ENCODE measurements around the gene NOL12. TPM values are rescaled to one million over a fixed set of nuclear protein-coding genes. Genes with fewer than 3 reads are reported as not detected.
A peak's percentile ranks its signal among the peaks of the same experiment; 100 is the strongest.

NOL12 gene
- total RNA-seq, 2 donors from 2014 or later: 17.8 to 24.7 TPM

DNA sequence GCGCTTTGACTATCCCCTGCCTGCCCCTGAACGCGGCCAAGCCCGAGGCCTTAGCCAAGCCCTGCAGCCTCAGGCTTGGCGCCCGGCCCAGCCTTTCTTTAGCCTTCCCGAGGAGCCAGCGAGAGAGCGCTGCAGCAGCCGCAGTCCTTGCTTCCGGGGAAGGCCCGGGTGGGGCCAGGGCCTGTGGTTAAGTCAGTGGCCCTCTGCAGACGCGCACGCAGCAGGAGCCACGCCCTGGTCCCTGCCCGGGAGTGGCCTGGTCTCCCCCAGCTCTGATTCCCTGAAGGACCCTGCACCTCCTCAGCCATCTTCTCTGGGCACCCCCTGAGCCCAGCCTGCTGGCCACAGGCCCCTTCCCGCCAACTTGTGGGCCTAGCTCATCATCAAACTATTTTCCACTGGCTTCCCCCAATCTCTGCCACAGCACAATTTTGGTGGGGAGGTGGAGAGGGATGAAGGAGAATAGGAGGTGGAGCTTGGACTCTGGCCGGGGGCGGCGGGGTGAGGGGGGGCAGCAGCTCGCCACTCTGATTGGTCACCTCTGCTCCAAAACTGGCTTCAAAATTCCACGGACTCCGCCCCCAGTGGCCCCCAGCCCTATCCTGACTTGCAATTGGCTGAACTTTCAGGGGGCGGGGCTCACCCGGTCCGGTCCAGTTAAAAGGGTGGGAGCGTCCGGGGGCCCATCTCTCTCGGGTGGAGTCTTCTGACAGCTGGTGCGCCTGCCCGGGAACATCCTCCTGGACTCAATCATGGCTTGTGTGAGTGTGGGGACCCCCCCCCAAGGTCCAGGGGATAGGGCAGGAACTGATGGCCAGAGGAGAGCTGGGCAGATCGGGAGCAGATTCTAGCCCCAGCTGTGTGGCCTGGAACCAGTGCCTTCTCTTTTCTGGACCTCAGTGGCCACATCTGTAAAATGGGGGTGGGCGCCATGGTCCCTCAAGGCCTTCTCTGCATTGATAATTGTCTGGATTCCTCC, 10.9 kb upstream of the NOL12 start, which contains the start of gene LGALS1:
Gene LGALS1, plus strand, starts transcription at position 686 of the 979 bp plus-strand sequence. Its CDS starts 67 bp downstream, at position 753.
- H3K36me3 ChIP-seq: peaks cover 21% of the 10 kb centered on the region
- DNase-seq (ENCODE audit: low spot score): peak; percentile 98
- peak within 1 kb of the TSS; percentile 93 to 94 for H3K27ac ChIP-seq
- H3K4me1 ChIP-seq: peaks cover 0 to 47% of the 10 kb centered on the region in 2 donors
- no peaks in the 10 kb centered on the region for H3K9me3 ChIP-seq
- TF ChIP-seq, protein P1, sequence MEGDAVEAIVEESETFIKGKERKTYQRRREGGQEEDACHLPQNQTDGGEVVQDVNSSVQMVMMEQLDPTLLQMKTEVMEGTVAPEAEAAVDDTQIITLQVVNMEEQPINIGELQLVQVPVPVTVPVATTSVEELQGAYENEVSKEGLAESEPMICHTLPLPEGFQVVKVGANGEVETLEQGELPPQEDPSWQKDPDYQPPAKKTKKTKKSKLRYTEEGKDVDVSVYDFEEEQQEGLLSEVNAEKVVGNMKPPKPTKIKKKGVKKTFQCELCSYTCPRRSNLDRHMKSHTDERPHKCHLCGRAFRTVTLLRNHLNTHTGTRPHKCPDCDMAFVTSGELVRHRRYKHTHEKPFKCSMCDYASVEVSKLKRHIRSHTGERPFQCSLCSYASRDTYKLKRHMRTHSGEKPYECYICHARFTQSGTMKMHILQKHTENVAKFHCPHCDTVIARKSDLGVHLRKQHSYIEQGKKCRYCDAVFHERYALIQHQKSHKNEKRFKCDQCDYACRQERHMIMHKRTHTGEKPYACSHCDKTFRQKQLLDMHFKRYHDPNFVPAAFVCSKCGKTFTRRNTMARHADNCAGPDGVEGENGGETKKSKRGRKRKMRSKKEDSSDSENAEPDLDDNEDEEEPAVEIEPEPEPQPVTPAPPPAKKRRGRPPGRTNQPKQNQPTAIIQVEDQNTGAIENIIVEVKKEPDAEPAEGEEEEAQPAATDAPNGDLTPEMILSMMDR (IDR thresholded peaks at IDR 0.05): peak in 1 of 2 donors; percentile 60
- no peaks in the 10 kb centered on the region for H3K27me3 ChIP-seq
- H3K4me3 ChIP-seq: peak within 1 kb of the TSS; percentile 47 to 67

DNA sequence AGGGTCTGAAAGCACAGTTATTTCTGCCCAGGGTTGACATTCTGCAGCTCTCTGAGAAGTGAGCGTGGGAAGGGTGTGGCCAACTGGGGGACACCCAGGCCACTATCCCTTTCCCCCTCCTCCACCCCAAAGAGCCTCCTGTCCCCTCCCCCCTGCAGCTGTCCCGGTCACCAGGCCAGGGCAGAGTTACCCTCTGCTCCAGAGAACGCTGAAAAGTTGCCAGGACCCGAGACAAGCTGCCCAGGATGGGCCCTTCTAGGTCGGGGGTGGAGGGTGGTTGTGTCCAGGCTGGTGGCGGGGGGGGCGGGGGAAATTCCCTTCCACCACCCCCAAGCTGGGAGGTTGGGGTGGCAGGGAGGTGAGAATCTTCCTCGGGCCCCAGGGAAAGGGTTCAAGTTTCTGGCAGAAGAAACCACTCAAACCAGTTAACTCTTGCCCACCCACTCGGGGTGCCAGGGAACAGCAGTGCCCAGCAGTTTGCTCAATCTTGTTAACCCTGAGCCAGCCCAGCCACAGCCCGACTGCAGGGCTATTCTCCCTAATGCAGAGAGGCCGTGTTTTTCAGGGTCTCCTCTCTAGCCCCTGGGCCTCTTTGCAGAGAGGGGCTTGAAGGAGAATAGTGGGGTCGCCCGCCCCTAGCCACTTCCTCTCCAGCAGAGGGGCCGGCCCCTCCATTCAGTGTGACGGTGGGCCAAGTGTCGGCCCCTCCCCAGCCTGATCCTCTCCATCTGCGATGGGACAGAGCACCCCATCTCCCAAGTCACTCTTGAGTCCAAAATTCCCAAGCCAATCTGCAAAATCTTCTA, 10.0 kb upstream of the NOL12 start:
- peak overlapping the region; percentile 93 to 94 for H3K27ac ChIP-seq
- TF ChIP-seq, protein P1 (IDR thresholded peaks at IDR 0.05): no peak
- peak overlapping the region; percentile 47 to 67 for H3K4me3 ChIP-seq
- H3K9me3 ChIP-seq: no peaks in the 10 kb centered on the region
- no peaks in the 10 kb centered on the region for H3K27me3 ChIP-seq
- H3K4me1 ChIP-seq: peaks cover 0 to 50% of the 10 kb centered on the region in 2 donors
- peaks cover 21% of the 10 kb centered on the region for H3K36me3 ChIP-seq
- DNase-seq (ENCODE audit: low spot score): no peak

DNA sequence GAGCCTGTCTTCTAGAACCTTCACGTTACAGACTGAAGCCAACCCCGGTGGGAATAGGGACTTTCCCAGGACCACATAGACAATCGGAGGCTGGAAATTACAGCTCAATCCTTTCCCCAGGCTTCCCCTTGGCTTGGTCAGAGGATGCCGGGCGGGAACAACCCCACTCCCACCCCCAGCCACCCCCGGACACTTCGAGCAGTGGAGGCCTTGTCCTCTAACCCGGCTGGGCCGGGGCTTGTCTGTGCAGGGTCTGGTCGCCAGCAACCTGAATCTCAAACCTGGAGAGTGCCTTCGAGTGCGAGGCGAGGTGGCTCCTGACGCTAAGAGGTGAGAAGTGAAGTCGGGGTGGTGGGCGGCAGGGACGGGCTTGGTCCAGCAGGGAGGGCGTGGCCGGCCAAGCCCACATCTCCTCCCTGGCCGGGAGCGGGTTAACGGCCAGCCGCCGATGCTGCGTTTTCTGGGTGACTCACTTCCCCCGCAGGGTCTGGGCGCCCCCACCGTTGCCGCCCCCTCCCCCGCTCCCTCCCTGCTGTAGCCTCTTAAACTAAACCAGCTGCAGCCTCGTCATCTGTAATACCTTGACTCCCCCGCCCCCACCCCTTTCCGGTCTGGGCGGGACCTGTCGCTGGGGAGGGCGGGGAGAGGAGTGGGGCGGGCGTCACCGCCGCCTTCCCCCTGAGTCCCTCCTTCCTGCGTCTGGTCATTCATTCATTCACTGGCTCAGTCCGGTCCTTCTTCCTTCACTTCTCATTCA, 9.2 kb upstream of the NOL12 start:
- H3K4me1 ChIP-seq: peaks cover 0 to 57% of the 10 kb centered on the region in 2 donors
- DNase-seq (ENCODE audit: low spot score): peak; percentile 92
- H3K27ac ChIP-seq: peak overlapping the region; percentile 93 to 94
- TF ChIP-seq, protein P1 (IDR thresholded peaks at IDR 0.05): no peak
- H3K36me3 ChIP-seq: peaks cover 21% of the 10 kb centered on the region
- no peaks in the 10 kb centered on the region for H3K27me3 ChIP-seq
- H3K4me3 ChIP-seq: peak overlapping the region; percentile 47 to 67
- H3K9me3 ChIP-seq: no peaks in the 10 kb centered on the region

DNA sequence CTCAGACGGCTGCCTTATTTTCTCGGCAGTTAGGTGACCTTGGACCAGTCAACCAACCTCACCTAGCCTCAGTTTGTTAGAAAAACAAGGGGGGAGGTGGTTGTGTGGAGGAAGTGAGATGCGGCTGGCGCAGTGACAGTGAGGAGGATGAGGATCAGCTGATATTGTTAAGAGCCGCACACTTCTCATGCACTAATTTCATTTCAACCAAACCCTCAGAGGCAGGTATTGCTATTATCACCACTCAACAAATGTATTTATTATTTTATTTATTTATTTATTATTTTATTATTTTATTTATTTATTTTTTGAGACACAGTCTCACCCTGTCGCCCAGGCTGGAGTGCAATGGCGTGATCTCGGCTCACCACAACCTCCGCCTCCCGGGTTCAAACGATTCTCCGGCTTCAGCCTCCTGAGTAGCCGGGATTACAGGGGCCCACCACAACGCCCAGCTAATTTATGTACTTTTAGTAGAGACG, 8.6 kb upstream of the NOL12 start:
- peak overlapping the region; percentile 47 to 67 for H3K4me3 ChIP-seq
- H3K27ac ChIP-seq: peak overlapping the region; percentile 93 to 94
- DNase-seq (ENCODE audit: low spot score): no peak
- peaks cover 0 to 57% of the 10 kb centered on the region in 2 donors for H3K4me1 ChIP-seq
- peaks cover 21% of the 10 kb centered on the region for H3K36me3 ChIP-seq
- TF ChIP-seq, protein P1 (IDR thresholded peaks at IDR 0.05): no peak
- no peaks in the 10 kb centered on the region for H3K9me3 ChIP-seq
- H3K27me3 ChIP-seq: no peaks in the 10 kb centered on the region

DNA sequence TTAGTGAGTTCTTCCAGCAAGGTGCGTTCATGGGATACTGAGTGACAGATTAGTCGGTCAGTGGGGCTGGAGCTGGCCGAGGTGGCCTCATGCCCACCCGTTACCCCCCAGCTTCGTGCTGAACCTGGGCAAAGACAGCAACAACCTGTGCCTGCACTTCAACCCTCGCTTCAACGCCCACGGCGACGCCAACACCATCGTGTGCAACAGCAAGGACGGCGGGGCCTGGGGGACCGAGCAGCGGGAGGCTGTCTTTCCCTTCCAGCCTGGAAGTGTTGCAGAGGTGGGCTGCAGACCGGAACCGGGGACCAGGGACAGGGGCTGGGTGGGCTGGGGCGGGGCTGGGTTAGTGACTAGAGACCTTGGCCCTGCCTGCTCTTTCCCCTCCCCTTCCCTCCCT, 7.8 kb upstream of the NOL12 start:
- TF ChIP-seq, protein P1 (IDR thresholded peaks at IDR 0.05): no peak
- H3K9me3 ChIP-seq: no peaks in the 10 kb centered on the region
- H3K4me3 ChIP-seq: no peak overlapping the region
- H3K27ac ChIP-seq: peak overlapping the region in 1 of 2 donors; percentile 17
- no peaks in the 10 kb centered on the region for H3K27me3 ChIP-seq
- H3K36me3 ChIP-seq: peaks cover 21% of the 10 kb centered on the region
- no peak for DNase-seq (ENCODE audit: low spot score)
- peaks cover 0 to 57% of the 10 kb centered on the region in 2 donors for H3K4me1 ChIP-seq
